Iris pigment epithelial cell (primary cell): ENCODE results near the gene SMIM22.

Source experiments
- DNase-seq: peaks from one replicate; pipeline ENCODE4 v3.0.0-alpha.2; 2011; ENCODE audit warnings: low read depth

Gene SMIM22, protein sequence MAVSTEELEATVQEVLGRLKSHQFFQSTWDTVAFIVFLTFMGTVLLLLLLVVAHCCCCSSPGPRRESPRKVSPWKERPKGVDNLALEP

DNA sequence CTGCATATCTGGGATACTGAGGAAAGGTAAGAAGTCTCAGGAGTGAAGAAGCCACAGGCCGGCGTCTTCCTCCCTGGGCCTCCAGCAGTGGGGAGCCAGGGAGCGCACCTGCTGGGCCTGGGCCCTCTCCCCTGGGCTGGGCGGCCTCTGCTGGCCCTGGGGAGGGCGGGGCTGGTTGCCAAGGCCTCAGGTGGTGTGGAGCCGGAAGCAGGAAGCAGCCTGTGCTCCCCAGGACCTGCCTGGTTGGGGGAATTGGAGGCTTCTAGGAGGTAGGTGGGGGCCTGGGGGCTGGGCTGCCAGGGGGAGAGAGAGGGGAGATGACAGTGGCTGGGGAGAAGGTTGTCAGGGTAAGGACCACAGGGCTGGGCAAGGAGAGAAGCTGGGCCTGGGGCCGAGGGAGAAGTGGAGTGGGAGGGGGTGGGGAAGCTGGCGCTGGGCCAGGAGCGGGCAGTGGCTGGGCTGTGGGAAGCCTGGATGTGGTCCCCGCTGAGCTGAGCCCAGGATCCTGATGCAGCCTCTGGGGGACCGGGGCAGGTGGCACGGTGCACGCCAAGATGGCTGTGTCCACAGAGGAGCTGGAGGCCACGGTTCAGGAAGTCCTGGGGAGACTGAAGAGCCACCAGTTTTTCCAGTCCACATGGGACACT lies at the start of gene SMIM22:
Gene SMIM22, plus strand, starts transcription at position 189 of the 647 bp plus-strand sequence. Its CDS starts 366 bp downstream, at position 555.
- no peak for DNase-seq

DNA sequence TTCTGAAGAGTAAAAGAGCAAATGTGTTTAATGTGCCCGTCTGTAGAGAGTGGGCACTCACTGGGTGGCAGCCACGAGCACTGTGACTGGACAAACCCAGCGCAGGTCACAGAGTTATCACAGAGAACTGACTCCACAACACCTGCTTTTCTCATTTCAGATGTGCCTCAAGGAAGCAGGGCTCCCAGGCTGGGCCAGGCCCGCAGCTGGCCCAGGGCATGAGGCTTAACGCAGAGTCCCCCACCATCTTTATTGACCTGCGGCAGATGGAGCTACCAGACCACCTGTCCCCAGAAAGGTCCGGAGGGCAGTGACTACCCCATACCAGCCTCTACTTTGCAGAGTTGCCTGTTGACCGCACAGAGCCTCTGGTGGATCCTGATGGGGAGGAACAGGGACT lies 49.0 kb upstream of the SMIM22 start:
- DNase-seq = no peak

DNA sequence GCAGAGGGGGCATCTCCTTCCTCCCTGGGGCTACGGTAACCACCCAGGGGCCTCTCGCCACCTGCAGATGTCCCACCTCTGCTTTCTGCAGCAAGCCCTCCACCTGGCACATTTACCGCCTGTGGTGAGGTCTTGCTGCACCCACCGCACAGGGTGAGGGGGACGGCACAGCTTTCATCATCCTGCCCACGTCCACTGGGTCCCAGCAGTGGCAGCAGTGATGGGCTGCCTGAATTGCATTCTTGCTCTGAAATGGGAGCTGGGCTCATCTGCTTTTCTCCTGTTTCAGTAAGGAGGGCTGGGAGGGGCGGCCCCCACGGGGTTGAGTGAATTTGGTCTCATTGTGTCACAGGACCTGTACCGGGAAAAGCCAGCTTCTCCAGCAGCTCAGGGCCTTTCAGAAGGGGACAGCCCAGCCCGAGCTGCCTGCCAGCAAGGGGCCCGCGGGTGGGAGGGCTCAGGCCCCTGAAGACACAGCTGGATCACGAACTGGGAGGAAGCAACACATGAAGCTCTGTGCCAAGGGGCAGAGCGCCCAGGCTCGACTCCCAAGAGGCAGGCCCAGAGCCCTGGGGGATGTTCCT lies 48.1 kb upstream of the SMIM22 start:
- no peak for DNase-seq

DNA sequence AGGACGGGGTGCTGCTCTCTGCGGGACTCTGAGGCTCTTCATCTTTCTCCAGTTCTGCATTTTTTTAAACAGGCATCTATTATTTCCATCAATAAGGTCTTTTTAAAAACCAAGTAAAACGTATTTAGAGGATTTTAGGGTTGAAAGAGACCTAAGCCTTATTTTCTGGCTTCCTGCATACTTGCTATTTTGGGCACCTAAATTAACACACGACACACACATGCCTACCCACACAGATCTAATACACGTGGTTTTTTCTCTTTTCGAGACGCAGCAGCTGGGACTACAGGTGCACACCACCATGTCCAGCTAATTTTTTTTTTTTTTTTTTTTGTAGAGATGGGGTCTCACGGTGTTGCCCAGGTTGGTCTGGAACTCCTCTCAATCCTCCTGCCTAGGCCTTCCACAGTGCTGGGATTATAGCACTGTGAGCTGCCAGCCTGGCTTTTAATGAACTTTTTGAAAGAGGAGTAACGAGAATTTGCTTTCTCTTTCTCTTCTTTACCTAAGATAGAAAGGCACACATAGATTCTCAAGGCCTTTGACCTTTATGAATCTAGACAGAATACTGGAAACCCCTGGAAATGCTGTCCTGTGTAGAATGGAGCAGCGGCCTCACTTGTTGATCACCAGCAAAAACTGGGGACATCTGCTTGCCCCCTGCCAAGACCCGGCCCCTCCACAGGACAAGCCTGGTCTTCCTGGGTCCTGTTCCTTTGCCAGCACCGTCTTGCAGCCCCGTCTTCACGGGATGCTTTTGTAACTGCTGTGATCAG lies 47.1 kb upstream of the SMIM22 start:
- DNase-seq = no peak

DNA sequence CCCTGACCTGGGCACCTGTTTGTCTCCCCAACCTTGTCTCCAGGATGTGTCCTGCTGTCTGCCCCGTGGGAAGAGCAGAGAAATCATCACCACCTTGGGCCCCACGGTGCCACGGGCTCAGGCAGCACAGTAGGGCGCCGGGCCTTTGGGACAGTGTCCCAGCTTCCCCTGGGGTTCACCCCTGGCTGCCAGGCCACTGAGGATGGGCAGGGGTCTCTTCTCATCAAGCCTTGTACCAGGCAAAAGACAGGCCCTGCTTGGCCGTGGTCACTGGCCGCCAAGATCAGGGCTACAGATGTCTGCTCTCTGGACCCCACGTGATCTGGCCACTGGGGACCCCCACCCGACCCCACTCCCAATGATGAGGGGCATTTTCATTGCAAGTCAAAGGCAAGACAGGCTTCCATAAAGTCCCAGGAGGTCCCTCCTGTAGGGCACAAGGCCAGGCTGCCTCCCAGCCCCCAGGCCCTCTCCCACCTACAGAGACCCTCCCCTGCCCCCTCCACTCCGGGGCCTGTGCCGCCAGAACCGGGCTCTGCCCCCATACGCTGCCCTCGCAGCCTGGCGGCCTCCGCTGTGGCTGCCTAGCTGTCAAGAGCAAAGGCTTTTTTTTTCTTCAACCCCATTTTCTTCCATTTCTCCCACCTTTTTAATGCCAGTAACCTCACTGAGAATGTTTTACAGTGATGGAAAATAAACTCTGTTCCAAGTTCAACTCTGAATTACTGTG lies 46.3 kb upstream of the SMIM22 start:
- no peak for DNase-seq

DNA sequence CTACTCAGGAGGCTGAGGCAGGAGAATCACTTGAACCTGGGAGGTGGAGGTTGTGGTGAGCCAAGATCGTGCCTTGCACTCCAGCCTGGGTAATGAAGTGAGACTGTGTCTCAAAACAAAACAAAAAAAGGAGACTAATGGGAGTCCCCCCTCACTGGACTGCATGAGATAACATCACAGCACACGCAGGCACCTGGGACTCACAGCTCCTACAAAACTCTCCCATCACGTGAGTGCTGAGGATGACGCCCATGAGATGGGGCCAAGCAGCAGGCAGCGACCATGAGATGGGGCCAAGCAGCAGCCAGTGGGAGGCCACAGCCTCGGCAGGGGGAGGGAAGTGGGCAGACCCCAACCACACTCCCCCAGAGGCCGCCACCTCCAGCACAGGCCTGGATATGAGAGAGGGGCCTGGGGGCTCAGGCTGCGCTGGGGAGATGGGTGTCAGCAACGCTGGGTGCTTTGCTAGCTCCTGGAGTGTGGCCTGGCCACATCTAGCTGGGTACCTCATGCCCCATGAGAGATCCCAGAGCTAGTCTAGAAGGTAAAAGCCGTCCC lies 45.4 kb upstream of the SMIM22 start:
- DNase-seq = no peak

DNA sequence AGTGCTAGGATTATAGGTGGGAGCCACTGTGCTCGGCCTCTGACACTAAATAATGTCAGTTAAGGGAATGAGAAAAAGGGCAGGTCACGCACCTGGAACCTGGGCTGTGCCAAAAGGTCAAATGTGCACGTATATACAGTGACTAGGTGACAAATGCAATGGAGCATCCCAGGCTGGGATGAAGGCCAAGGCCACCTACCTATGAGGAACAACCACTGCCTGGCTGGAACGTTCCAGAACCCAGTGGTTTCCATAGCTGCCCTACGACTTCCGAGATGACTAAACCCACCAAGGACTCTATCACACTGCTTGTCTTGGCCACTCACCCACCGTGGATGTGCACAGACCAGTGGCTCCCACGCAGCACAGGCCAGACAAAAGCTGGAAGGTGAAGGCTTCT lies 44.3 kb upstream of the SMIM22 start:
- no peak for DNase-seq

DNA sequence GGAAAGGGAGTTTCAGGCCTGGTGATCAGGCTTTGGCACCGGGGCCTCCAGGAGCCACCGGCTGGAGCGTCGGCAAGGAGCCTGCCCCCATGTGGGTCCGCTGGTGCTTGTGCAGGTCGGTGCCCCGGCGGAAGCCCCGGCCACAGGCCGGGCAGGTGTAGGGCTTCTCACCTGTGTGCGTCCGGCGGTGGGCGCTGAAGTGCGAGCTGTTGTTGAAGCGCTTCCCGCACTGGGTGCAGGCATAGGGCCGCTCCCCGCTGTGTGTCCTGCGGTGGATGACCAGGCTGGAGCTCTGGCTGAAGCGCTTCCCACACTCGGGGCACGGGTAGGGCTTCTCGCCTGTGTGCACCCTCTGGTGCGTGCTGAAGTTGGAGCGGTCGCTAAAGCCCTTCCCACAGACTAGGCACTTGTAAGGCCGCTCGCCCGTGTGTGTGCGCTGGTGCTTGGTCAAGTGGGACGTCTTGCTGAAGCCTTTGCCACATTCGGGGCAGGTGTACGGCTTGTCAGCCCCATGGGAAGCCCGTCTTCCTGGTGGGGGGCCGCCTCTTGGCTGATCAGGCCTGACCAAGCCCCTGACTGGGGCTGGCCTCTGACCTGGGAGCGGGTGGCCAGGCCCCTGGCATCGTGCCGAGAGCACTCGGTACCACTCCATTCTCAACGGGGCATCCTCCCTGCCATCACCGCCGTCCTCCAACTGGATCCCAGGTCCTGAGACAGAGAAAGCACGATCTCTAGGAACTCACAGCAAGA lies 42.6 kb upstream of the SMIM22 start:
- no peak for DNase-seq

DNA sequence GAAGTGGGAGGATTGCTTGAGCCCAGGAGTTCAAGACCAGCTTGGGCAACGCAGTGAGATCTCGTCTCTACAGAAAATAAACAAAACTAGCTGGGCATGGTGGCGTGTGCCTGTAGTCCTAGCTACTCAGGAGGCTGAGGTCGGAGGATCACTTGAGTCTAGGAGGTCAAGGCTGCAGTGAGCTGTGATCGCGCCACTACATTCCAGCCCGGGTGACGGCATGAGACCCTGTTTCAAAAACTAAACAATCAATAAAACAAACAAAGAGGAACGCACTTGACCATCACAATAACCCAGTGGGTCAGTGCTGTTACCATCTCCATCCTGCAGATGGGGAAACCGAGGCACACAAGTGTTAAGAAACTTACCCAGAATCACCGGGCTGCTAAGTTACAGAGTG lies 41.9 kb upstream of the SMIM22 start:
- no peak for DNase-seq

DNA sequence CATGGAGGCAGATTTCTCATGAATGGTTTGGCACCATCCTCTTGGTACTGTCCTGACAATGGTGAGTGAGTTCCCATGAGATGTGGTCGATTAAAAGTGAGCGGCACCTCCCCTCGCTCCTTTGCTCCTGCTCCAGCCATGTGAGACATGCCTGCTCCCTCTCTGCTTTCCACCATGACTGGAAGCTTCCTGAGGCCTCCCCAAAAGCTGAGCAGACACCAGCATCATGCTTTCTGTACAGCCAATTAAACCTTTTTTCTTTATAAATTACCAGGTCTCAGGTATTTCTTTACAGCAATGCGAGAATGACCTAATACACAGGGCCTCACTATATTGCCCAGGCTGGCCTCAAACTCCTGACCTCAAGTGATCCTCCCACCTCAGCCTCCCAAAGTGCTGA lies 40.3 kb upstream of the SMIM22 start:
- no peak for DNase-seq

DNA sequence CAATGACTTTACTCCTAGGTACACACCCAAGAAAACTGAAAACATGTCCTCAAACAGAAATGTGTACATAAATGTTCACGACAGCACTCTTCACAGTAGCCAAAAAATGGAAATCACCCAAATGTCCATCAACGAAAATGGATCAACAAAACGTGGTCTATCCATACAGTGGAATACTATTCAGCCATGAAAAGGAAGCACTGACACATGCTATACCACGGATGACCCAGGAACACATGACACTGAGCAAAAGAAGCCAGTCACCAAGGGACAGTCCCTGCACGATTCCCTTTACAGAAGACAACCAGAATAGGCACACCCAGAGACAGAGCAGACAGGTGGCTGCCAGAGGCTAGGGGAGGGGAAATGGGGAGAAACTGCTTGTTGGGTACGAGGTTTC lies 39.5 kb upstream of the SMIM22 start:
- DNase-seq = no peak

DNA sequence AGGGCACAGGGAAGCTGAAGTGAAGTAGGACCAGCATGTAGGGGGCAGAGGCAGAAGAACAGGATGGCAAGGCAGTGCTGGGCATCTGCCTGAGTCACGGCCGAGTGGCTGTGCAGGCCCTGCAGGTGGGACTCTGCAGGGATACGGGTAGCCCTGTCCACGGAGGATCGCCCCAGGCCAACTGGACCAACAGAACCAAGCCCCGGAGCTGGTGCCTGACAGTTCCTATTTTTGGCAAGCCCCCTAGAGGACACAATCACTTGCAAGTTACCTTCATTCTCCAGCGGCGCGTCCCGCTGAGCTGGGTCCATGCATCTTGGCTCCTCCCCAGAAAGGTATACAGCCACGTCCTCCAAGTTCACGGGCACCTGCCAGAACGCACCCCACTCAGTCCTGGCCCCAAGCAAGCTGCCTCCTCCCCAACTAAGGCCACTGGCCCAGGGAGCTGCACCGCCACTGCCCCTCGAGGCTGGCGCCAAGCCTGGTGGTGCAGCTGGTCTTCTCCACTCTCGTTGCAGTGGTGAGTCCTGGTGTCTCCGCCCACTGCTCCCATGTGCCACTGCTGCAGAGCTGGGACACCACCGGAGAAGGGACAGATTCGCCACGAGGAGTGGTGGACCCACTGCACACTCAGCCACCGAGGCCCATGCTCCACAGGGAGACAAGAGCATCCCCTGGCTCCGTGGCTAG lies 34.8 kb upstream of the SMIM22 start:
- DNase-seq = no peak

DNA sequence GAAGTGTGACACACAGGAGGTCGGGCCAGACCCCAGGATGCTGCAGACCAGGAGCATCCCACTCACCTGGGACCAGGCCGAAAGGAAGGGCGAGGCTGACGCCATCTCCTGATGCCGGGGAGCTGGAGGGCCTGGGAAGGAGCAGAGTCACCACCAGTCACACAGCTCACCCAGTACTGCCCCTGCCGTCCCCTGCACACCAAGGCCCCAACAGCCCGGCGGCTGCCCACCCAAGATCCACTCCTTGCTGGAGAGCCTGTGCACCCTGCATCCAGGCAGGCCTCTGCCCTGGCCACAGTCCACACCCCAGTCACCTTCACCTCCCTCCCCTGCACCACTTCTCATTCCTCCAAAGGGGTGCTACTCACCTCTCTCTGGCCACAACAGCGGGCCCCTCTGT lies 33.0 kb upstream of the SMIM22 start:
- DNase-seq = no peak

DNA sequence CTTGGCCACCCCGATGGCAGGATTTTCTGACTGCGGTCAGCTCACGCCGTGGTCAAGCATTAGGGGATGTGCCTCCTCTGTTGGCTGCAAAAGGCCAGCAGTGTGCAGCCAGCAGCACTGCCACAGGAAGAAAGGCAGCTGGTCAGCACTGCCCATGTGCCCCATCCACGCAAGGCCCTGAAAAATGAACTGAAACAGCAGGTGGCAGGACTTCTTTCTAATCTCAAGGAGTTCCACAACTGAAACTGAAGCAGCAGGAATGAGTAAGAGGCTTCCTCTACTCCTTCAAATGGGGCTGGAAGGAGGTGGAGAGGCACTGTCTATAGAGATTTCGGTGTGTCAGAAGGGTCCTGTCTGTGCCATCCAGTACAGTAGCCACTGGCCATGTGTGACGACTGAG lies 31.4 kb upstream of the SMIM22 start:
- DNase-seq = no peak

DNA sequence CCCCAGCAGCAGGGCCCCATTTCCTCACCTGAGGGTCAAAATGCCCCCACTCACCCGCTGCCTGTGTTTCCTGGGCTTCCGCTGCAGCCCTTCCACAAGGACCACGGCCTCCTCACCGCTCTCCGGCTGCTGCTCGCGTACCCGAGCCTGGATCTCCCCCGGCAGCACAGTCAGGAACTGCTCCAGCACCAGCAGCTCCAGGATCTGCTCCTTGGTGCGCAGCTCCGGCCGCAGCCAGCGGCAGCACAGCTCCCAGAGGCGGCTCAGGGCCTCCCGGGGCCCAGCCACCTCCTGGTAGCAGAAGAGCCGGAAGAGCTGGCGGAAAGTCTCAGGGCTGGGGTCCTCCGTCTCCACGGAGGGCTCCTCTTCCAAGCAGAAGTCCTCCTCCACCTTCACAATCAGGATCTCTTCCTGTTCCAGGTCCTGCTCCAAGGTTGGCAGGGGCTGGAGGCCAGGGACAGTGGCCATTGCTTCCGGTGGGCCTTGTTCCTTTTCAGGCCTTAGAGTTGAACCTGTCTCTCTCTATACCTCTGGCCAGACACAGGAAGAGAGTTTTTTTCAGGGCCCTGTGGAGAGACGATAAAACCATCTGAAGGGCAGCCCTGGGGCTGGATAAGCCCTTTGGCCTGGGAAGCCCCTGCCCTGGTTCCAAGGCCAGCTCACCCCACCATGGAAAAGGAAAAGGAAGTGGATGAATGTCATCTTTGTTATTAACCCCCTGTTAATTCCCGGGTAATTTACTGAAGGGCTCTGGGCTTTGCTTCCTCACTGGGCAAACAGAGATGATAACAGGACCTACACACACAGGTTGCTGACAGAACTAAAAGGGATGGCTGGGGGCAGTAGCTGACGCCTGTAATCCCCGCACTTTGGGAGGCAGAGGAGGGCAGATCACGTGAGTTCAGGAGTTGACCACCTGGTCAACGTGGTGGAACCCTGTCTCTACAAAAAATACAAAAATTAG lies 29.4 kb upstream of the SMIM22 start:
- no peak for DNase-seq

DNA sequence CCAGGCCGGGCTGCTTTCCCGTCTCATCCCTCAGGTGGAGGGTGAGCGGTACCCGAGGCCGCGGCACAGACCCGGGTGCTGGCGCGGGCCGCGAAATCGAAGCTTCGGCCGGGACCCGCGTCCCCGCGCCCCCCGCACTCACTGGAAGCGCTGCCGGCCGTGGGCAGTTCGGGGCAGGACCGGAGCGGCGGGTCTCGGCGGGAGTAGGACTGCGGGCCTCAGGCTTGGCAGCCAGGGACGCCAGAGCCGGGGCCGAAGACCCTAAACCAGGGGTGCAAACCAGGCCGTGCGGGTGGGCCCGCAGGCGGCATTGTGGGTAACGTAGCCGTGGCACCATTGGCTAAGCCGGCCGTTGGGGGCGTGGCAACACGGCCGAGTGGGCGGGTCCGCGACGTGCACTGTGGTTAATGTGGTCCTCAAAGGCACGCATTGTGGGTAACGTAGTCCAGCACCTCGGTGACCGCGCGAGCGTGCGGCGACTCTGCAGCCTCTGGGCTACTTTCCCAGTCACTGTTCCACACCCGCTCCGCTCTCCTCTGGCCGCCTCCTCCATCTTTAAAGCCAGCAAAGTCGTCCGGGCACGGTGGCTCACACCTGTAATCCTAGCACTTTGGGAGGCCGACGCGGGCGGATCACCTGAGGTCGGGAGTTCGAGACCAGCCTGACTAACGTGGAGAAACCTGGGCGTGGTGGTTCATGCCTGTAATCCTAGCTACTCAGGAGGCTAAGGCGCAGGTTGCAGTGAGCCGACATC lies 28.1 kb upstream of the SMIM22 start, which contains the start of gene ZNF500:
Gene ZNF500, minus strand, starts transcription at position 288 of the 754 bp plus-strand sequence. CDS start 1,184 bp downstream, outside the sequence.
- DNase-seq = peak; percentile 94

DNA sequence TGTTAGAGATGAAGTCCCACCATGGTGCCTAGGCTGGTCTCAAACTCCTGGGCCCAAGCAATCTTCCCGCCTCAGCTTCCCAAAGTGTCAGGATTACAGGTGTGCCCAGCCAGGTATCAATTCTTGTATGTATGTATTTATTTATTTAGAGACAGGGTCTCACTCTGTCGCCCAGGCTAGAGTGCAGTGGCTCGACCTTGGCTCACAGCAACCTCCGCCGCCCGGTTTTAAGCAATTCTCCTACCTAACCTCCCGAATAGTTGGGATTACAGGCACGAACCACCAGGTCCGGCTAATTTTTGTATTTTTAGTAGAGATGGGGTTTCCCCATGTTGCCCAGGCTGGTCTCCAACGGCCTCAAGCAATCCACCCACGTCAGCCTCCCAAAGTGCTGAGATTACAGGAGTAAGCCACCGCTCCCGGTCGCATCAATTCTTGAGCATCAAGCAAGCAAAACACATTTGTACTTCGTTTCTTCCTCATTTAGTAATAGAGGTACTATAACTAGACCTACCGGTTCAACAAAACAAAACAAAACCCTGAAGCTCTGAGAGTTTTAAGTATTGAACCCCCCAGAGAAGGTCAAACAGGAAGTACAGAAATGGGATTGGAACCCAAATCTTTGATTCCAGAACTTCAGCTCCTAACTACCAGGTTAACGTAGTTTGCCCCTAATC lies 27.2 kb upstream of the SMIM22 start:
- peak; percentile 36 for DNase-seq
